ENCODE results near the gene MPLKIP. TPM values are rescaled to one million over a fixed set of nuclear protein-coding genes. Genes with fewer than 3 reads are reported as not detected.
"Not testable (repeated sequence)": the region's sequence is repeated elsewhere in the genome, so short reads cannot be mapped to it uniquely, and the experiment has no call there.

Gene MPLKIP
- total RNA-seq, 1 experiment from 2014 or later, result 79.2 TPM

- Histone ChIP-seq H4K20me1 (ENCODE audit: insufficient read depth) (no peaks in the 10 kb centered on the region; the same call in 1 of the 2 replicates), H3K4me3 (no peak overlapping the region), H3K9me3 (ENCODE audit: insufficient read depth, low read depth) (0 out of 2 replicates have a peak, but pooled peaks cover 3% of the 10 kb centered on the region), H2AFZ (no peak overlapping the region), H3K27ac (no peak overlapping the region), H3F3A (ENCODE audit: insufficient read depth, low read depth) (peaks cover 32% of the 10 kb centered on the region), H3K36me3 (ENCODE audit: low read depth) (0 out of 2 replicates have a peak, but pooled peaks cover 5% of the 10 kb centered on the region), H3K4me2 (no peak overlapping the region), H3K79me2 (ENCODE audit: low read depth) (0 out of 2 replicates have a peak, but pooled peaks cover 29% of the 10 kb centered on the region), H3K4me1 (replicated peaks; ENCODE audit: insufficient read depth) (peaks cover 31% of the 10 kb centered on the region), H3K27me3 (ENCODE audit: insufficient read depth, low read depth) (no peaks in the 10 kb centered on the region), H3K9me2 (ENCODE audit: insufficient read depth) (no peaks in the 10 kb centered on the region)
- intact Hi-C loops (cut with micrococcal nuclease; ENCODE audit: unreplicated experiment), result no loop called here
- ChIA-PET POLR2A (ENCODE audit: unreplicated experiment) (no interaction called here), CTCF (no interaction called here)
- no TSS peak for BruUV-seq (replicated peaks)
- DNase-seq, result no peak
- TF ChIP-seq CTCF (conservative IDR thresholded peaks at IDR 0.05), result no peak
Measured at GRCh38 chr7:40120020-40120419, 14.4 kb downstream of the MPLKIP start.

GRCh38 chr7:40118201-40118600, 16.2 kb downstream of the MPLKIP start:
- H3K27ac ChIP-seq, result peak overlapping the region; percentile 80
- H3K4me1 ChIP-seq (replicated peaks; ENCODE audit: insufficient read depth), result peaks cover 31% of the 10 kb centered on the region
- H3K36me3 ChIP-seq (ENCODE audit: low read depth); H3K9me2 ChIP-seq (ENCODE audit: insufficient read depth); H2AFZ ChIP-seq; H3K9me3 ChIP-seq (ENCODE audit: insufficient read depth, low read depth); DNase-seq; BruUV-seq (replicated peaks); H3K27me3 ChIP-seq (ENCODE audit: insufficient read depth, low read depth); H3K4me3 ChIP-seq; intact Hi-C loops (cut with micrococcal nuclease; ENCODE audit: unreplicated experiment); H4K20me1 ChIP-seq (ENCODE audit: insufficient read depth): not testable (repeated sequence)
- peaks cover 30% of the 10 kb centered on the region; the same call in 1 of the 2 replicates for H3K79me2 ChIP-seq (ENCODE audit: low read depth)
- ChIA-PET POLR2A (ENCODE audit: unreplicated experiment) (interaction anchor here (0.6 kb wide), 1 partner anchor 148 kb away, joined by 7 read pairs; no protein-coding TSS in a partner anchor), CTCF (interaction anchor here (0.7 kb wide), 1 partner anchor 471 kb away, joined by 5 read pairs; no protein-coding TSS in a partner anchor)
- peak overlapping the region; percentile 76 for H3K4me2 ChIP-seq
- peaks cover 32% of the 10 kb centered on the region for H3F3A ChIP-seq (ENCODE audit: insufficient read depth, low read depth)

- H3K27me3 ChIP-seq (ENCODE audit: insufficient read depth, low read depth); H4K20me1 ChIP-seq (ENCODE audit: insufficient read depth); H3K9me2 ChIP-seq (ENCODE audit: insufficient read depth); POLR2A ChIA-PET (ENCODE audit: unreplicated experiment); H3K36me3 ChIP-seq (ENCODE audit: low read depth); BruUV-seq (replicated peaks); H3K9me3 ChIP-seq (ENCODE audit: insufficient read depth, low read depth): not testable (repeated sequence)
- H3K4me1 ChIP-seq (replicated peaks; ENCODE audit: insufficient read depth), result peaks cover 31% of the 10 kb centered on the region
- H2AFZ ChIP-seq, result peak overlapping the region; percentile 71
- peak; percentile 78 to 98 for DNase-seq
- H3F3A ChIP-seq (ENCODE audit: insufficient read depth, low read depth), result peaks cover 32% of the 10 kb centered on the region
- intact Hi-C loops (cut with micrococcal nuclease; ENCODE audit: unreplicated experiment), result loop anchor here (1.0 kb wide), 1 partner anchor 17 kb away; the partner anchor contains the start of gene MPLKIP
- CTCF ChIA-PET, result interaction anchor here (0.7 kb wide), 1 partner anchor 18 kb away, joined by 3 read pairs; the partner anchor contains the start of gene SUGCT
- peaks cover 30% of the 10 kb centered on the region; the same call in 1 of the 2 replicates for H3K79me2 ChIP-seq (ENCODE audit: low read depth)
- H3K27ac ChIP-seq, result peak overlapping the region; percentile 80
- H3K4me2 ChIP-seq, result peak overlapping the region; percentile 76
- H3K4me3 ChIP-seq, result peak overlapping the region; percentile 51
Measured at GRCh38 chr7:40117199-40117598, 17.2 kb downstream of the MPLKIP start.

- POLR2A ChIA-PET (ENCODE audit: unreplicated experiment), result no interaction called here
- H3K9me3 ChIP-seq (ENCODE audit: insufficient read depth, low read depth), result 0 out of 2 replicates have a peak, but pooled peaks cover 5% of the 10 kb centered on the region
- H3K36me3 ChIP-seq (ENCODE audit: low read depth), result 0 out of 2 replicates have a peak, but pooled peaks cover 5% of the 10 kb centered on the region
- CTCF ChIA-PET, result no interaction called here
- no peak overlapping the region for H3K4me3 ChIP-seq
- H3K4me2 ChIP-seq, result peak overlapping the region; percentile 76; the same call in 1 of the 2 replicates
- no peak overlapping the region for H2AFZ ChIP-seq
- DNase-seq, result peak in 1 of 2 experiments; percentile 59
- H3K79me2 ChIP-seq (ENCODE audit: low read depth), result peaks cover 30% of the 10 kb centered on the region; the same call in 1 of the 2 replicates
- no peak for TF ChIP-seq EZH2 (IDR thresholded peaks at IDR 0.05; ENCODE audit: low read depth)
- TF ChIP-seq CTCF (conservative IDR thresholded peaks at IDR 0.05), result no peak
- H3F3A ChIP-seq (ENCODE audit: insufficient read depth, low read depth), result peaks cover 32% of the 10 kb centered on the region
- no peaks in the 10 kb centered on the region for H3K9me2 ChIP-seq (ENCODE audit: insufficient read depth)
- H3K27ac ChIP-seq, result peak overlapping the region; percentile 80; the same call in 1 of the 2 replicates
- no peaks in the 10 kb centered on the region for H4K20me1 ChIP-seq (ENCODE audit: insufficient read depth)
- BruUV-seq (replicated peaks), result no TSS peak
- intact Hi-C loops (cut with micrococcal nuclease; ENCODE audit: unreplicated experiment), result no loop called here
- peaks cover 31% of the 10 kb centered on the region for H3K4me1 ChIP-seq (replicated peaks; ENCODE audit: insufficient read depth)
- no peaks in the 10 kb centered on the region for H3K27me3 ChIP-seq (ENCODE audit: insufficient read depth, low read depth)
Measured at GRCh38 chr7:40115936-40116335, 18.5 kb downstream of the MPLKIP start.

Data from PC-9 (cell line).